GM12875 (cell line): ENCODE measurements around the gene DIP2B.

Experiments
- H3K4me3 ChIP-seq: one replicate; pipeline ENCODE4 v1.5.1; 2011; ENCODE audit warnings: low read depth, low read length, control low read depth
- CTCF ChIP-seq: IDR thresholded peaks from 2 replicates; pipeline ENCODE4 v1.5.1; 2011; ENCODE audit warnings: low read depth, mild to moderate bottlenecking, control low read depth, inconsistent platforms, low read length, moderate library complexity, borderline replicate concordance; ENCODE audit not compliant: insufficient read depth

Gene DIP2B

GRCh38 chr12:50600364-50600763 lies 95.6 kb downstream of the DIP2B start:
- TF ChIP-seq CTCF = no peak
- H3K4me3 ChIP-seq = no peak overlapping the region

GRCh38 chr12:50603817-50604639 lies 99.2 kb downstream of the DIP2B start:
- no peak overlapping the region for H3K4me3 ChIP-seq
- no peak for TF ChIP-seq CTCF

- TF ChIP-seq CTCF = no peak
These were observed 99.8 kb downstream of the DIP2B start for GRCh38 chr12:50604640-50604920.

GRCh38 chr12:50606675-50607375 lies 102.0 kb downstream of the DIP2B start:
- TF ChIP-seq CTCF = no peak
- no peak overlapping the region for H3K4me3 ChIP-seq

More at GRCh38 chr12:50604640-50604920, 99.8 kb downstream of the DIP2B start:
- H3K4me3 ChIP-seq = no peak overlapping the region

GRCh38 chr12:50609292-50609874 lies 104.6 kb downstream of the DIP2B start:
- no peak for TF ChIP-seq CTCF
- H3K4me3 ChIP-seq = no peak overlapping the region

GRCh38 chr12:50610171-50610570 lies 105.4 kb downstream of the DIP2B start:
- TF ChIP-seq CTCF = no peak

GRCh38 chr12:50611021-50611744 lies 106.4 kb downstream of the DIP2B start:
- TF ChIP-seq CTCF = no peak

More at GRCh38 chr12:50610171-50610570, 105.4 kb downstream of the DIP2B start:
- no peak overlapping the region for H3K4me3 ChIP-seq

More at GRCh38 chr12:50611021-50611744, 106.4 kb downstream of the DIP2B start:
- H3K4me3 ChIP-seq = no peak overlapping the region
